GM19395 (cell line): ENCODE measurements around the gene HAL.
"Not testable (repeated sequence)": the region's sequence is repeated elsewhere in the genome, so short reads cannot be mapped to it uniquely, and the experiment has no call there.

Experiments used
- ATAC-seq: cut with Tn5 transposase; IDR thresholded peaks from one replicate; pipeline ENCODE4 v1.9.1; 2021; ENCODE audit warnings: mild to moderate bottlenecking, moderate library complexity; ENCODE audit not compliant: unreplicated experiment

Gene HAL

DNA sequence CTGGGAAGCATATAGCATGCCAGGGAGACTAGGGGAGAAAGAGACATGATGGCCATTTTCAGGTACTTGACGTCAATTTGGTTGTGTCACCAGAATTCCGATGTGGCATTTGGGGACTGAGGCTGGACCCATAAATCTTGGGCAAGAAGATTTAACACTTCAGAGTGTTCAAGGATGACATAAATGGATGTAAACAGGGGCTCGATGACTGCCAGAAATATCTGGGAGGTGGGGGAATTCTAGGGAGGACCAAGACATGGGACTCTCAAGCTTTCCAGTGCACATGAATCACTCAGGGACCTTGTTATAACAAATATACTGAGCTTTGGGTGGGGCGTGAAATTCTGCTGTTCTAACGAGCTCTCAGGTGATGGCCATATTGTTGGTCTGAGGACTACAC, 17.8 kb downstream of the HAL start:
- no peak for ATAC-seq

DNA sequence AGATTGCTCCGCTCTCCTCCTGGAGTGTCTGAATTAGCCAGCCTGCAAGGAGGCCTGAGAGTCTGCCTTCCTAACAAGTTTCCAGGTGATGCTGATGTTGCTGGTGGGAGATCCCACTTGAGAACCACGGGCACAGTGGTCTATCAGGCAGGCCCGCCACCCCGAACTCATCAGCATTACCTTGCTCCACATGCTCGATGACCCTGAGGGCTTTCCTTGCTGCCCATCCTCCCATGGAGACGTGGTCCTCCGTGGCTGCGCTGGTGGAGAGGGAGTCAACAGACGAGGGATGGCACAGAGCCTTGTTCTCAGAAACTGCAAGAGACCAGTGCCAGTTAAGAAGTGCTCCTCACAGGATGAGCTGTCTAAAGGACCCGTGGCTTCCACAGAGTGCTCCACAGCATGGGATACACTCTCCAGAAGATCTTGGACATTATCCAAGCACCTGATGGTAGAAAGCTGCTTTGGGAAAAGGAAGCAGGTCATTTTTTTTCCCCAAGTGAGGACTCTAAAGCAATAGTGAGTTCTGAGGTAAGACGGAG, 18.3 kb downstream of the HAL start:
- no peak for ATAC-seq

DNA sequence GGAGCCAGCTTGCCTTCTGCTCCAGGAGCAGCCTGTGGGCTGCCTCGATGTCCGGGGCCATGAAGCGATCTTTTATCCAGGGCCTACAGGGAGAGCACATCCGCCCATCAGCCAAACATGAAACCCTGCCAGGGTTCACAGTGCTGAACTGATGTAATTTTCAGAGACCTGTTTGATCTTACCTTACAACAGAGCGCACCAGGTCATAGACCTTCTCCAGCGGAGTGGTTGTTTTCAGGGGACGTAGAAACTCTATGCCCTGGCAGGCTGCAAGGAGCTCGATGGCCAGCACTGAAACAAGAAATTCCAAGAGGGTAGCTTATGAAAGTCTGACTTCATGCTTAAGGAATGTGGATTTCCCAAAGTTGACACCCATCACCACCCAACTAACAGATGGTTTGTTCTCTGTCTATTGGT, 19.7 kb downstream of the HAL start:
- no peak for ATAC-seq

DNA sequence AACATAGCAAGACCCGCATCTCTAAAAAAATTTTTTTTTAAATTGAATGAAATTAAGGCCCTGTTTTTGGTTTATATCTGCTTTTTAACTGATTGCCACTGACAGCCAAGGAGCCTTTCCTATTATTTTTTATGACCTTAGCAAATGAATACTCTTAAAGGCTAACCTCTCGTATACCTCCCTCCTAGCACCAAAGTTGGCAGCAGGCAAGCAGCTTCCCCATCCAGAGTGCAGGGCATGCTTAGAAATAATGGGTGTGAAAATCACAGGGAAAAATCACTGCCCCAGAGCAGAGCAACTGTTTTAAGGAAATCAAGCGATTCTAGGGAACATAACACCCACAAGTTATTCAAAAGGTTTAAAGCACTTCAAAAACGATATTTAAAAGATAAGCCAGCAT, 20.7 kb downstream of the HAL start:
- no peak for ATAC-seq

DNA sequence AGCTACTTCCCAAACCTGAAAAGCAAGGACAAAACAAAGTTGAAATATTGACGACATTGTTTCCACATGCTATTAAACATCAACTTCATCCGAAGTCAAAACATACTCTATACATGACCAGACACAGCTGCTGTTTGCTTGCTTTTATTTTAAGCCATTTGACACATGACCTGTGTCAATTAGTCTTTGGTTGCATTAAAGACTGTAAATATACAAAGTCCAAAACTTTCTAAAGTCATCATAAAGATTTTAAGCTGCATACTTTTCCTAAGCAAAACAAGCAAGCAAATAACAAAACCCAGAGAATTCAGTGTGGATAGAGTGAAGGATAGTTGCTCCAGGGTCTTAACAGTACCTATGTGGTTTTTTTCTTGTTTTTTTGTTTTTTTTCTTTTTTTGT, 21.8 kb downstream of the HAL start:
- ATAC-seq = no peak

DNA sequence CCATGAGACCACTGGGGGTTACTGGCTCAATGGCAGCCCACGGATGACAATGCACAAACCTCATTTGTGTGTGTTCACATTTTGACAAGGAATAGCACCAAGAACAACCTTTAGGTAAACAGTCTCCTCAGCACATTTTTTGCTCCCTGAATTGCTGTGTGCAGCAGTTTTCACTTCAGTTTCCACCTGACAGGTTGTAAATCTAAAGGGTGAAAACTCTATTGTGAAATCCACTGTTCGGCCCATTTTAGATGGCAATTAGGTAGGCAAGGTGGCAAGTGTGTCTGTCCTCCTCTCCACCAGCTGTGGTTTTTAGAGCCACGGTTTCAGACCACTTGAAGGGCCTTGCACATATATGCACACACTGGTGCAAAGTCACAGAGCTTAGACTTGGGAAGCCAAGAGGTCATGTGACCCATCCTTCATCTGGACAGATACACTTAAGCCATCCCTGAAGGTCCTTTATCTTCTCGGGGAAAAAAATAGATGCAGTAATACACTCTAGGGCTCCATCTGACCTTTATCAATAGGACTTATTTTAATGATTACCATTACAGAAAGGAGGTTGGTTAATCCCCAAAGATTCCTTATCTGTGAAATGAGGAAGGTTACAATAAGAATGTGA, 23.2 kb downstream of the HAL start:
- ATAC-seq = no peak

DNA sequence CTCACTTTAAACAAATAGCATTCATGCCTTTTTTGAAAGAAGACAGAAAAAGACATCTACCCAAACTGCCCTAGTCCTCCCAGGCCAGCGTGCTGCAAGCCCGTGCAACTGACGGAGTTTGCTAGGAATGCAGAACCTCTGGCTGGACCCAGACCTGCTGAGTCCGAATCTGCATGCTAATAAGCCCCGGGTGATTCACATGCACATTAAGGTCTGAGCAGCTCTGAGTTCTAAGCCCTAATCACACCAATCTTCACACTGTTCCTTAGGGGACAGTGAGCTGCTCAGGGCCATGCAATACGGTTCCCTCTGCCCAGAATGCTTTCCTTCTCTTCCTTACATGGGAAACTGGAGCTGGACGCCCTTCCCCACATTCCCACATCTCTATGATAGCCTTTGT, 25.2 kb downstream of the HAL start:
- no peak for ATAC-seq

DNA sequence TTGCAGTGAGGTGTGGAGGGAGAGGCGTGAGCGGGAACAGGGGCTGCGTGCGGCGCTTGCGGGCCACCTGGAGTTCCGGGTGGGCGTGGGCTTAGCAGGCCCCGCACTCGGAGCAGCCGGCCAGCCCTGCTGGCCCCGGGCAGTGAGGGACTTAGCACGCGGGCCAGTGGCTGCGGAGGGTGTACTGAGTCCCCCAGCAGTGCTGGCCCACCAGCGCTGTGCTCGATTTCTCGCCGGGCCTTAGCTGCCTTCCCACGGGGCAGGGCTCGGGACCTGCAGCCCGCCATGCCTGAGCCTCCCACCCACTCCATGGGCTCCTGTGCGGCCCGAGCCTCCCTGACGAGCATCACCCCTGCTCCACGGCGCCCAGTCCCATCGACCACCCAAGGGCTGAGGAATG, 27.0 kb downstream of the HAL start:
- not testable (repeated sequence) for ATAC-seq

DNA sequence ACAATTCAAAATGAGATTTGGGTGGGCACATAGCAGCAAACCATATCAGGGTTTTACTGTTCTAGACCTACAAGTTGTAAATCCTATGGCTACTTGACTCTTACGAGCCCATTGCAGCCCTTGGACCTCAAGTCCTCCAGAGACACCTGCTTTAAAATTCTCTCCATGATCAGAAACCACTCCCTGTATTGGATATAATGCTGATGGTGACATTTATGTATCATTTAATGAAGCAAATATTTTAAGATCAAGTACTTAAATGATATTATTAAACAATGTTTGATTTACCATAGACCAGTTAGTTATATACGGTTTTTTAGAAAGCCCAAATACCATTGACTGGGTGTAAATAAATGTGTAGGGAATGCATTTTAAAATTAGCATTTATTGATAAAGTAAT, 28.8 kb downstream of the HAL start:
- ATAC-seq = no peak

DNA sequence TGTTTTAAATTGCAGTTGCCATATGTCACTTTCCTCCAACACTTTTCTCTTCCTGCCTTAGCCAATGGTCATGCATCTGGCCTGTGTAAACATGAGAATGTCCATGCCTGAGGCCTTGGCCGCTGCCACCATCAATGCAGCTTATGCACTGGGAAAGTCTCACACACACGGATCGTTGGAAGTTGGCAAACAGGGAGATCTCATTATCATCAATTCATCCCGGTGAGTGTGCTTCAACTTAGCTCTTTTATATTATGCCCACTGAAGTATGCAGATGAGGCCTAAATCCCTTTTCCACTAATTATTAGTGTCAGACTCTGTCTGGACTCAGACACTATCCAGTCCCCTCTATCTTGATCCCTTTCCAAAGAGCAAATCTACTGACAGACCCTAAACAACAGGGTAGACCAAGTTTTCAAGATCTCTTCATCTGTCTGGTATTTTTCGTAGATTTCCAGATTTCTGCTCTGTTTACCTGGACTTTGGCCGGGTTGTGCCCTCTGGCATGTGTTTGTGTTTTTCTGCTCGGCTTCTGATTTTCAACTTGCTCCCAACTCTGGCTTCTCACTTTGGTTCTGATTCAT, 29.8 kb downstream of the HAL start:
- ATAC-seq = no peak

DNA sequence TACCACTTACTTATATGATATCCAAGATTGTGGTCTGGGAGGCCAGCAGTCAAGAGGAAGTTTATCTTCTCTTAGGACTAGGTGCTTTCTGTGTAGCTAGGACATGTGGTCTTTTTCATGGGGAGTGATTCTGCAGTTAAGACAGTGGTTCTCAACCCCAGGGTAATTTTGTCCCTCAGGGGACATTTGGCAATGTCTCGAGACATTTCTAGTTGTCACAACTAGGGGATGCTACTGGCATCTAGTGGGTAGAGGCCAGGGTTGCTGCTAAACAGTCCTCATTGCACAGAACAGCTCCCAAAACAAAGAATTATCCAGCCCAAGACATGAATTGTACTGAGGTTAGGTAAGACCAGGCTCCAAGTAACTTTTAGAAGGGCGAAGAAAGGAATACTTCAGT, 33.0 kb downstream of the HAL start:
- ATAC-seq = no peak

DNA sequence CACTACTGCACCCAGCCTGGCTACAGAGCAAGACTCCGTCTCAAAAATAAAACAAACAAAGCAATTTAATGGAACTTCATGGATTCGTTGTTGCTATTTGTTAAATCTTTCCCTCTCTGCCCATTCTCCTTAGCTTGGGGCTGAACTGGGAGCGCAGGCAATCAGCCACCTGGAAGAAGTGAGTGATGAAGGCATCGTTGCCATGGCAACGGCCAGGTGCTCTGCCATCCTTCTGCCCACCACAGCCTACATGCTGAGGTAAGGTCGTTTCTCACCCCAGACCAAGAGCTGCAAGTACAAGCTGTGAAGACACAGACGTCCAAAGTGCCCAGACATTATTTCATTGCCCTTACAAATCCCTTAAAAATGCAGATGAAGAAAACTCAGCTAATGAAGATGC, 33.9 kb downstream of the HAL start:
- ATAC-seq = no peak

DNA sequence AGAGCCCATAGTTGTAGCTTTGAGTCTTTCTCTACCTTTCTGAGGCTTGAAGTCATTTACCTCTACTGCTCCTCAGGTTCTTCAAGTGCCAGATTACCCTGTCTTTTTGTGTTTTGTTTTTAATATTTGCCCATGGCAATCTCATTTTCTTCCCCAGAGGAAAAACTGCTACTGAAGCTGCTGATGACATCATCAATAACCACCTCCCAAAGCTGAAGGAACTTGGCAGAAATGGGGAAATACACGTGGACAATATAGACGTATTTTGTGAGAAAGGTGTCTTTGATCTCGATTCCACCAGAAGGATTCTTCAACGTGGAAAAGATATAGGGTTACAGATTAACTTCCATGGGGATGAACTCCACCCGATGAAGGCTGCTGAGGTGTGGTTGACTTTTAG, 35.9 kb downstream of the HAL start:
- ATAC-seq = no peak

DNA sequence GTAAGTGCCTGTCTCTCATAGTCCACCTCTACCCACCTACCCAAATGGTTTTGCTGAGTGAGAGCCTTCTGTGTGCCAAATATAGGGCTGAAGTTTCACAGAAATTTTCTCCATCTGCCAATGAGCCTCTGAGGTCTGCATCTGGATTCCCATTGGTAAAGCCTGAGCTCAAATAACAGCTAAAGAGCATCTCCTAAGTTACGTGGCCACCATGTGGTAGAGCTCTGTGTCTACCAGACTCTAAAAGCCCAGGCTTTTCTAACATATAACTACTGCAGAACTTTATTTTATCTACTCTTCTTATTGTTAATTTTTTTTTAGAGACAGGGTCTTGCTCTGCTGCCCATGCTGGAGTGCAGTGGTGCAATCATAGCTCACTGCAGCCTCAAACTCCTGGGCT, 37.0 kb downstream of the HAL start:
- no peak for ATAC-seq

DNA sequence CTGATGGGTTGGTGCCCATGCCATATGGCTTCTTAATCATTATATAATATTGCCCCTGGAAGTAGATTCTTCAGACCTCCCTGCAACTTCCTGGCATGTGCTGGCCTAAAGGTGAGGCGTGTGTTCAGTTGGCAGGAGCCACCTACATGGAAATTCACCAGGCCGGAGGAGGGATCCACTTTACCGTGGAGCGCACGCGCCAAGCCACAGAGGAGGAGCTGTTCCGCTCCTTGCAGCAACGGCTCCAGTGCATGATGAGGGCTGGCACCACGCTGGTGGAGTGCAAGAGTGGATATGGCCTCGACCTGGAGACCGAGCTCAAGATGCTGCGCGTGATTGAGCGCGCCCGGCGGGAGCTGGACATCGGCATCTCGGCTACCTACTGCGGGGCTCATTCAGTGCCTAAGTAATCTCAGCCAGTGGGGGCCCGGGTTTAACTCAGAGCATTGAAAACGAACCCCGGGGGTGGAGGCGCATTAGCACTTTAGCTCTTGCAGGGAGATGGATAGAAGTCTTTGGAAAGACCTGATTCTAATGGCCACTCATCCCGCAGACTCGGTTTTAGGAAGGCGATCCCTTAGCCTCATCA, 39.5 kb downstream of the HAL start:
- no peak for ATAC-seq

DNA sequence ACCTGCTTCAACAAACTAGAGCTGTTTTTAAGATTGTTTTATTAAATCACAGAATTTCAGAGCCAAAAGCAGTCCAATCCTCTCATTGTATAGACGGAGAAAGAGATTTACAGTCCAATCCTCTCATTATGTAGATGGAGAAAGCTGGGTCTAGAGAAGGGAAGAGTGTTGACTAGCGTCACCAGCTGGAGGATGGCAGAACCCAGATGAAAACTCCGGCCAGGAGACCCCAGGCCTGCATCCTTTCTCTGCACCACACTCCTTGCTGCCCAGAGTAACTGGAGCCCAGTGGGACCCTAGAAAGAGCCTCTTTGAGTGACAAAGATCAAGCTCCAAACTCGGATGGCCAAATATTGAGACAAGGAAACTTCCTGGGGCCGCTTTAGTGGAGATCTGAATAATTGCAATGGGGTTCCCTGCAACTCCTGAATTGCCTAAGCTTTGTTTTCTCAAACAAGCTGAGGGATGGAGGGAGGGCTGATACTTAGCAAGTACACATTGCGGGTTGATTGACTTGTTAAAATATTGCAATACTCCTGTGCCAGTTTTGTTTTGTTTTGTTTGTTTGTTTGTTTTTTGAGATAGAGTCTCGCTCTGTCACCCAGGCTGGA, 40.5 kb downstream of the HAL start:
- ATAC-seq = no peak

DNA sequence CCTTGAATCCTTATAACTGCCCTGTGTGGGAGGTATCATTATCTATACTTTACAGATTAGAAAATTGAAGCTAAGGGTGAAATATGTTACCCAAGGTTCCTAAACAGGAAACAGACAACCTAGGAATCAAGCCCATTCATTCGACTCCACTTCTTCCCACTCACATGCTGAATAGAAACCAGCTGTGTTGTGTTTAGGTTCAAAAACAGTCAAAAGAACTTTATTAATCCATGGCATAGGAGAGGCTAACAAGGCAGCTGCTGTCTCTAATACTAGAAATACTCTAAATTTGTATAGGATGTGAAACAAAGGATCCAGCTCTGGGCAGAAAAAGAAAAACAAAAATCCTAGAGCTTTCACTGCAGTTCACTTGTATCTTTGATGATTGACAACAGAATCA, 43.1 kb downstream of the HAL start:
- ATAC-seq = no peak

DNA sequence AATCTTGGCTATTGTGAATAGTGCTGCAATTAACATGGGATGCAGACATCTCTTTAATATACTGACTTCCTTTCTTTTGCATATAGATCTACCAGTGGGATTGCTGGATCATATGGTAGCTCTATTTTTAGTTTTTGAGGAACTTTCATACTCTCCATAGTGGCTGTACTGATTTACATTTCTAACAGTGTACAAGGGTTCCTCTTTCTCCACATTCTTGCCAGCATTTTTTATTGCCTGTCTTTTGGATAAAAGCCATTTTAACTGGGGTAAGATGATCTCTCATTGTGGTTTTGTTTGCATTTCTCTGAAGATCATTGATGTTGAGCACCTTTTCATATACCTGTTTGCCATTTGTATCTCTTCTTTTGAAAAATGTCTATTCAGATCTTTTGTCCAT, 44.6 kb downstream of the HAL start:
- ATAC-seq = no peak

DNA sequence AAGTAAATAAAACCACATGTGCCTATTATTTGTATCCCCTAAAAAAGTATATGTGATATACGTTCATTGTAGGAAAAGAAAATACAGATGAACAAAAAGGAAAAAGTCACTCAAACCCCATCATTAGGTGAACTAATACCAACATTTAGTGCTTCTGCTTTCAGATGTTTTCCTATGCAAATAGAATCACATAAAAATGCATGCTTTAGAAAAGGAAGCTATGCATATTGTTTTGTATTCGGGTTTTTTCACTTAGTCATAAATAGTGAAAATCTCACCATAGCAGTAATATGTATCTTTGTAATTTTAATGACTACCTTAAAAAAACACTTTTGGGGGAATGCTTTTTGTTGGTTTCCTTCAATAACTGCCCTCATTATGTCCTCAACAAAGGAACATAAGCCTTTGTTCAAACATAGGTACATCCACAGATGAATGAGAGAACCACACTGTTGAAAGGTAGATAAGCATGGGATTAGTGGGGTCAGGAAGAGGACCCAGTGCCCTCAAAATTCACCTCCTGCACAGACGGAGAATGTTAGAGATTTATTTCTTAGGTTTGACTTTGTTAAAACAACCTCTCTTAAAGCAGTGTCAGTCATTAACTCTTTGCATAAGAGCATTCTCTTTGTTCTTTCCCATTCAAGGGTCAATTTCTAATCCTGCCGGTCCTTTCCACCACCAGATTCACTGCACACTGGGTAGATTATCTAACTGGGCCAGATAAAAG, 46.5 kb downstream of the HAL start:
- no peak for ATAC-seq

DNA sequence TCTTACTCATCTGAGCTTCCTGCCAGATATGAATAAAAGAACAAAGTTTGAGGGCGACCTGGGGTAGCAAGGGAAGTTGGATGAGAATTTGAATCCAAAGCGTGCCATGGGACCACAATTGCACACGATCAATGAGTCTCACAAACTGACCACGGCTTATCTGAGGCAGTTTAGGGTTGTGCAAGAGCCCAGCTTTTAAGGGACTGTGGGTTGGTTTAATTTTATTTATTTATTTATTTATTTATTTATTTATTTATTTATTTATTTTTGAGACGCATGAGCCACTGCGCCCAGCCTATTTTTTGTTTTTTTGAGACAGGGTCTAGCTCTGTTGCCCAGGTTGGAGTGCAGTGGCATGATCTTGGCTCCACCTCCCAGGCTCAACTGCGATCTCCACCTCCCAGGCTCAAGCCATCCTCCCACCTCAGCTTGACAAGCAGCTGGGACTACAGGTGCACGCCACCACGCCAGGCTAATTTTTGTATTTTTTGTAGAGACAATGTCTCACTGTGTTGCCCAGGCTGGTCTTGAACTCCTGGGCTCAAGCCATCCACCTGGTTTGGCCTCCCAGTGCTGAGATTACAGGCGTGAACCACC, 51.9 kb downstream of the HAL start:
- no peak for ATAC-seq

DNA sequence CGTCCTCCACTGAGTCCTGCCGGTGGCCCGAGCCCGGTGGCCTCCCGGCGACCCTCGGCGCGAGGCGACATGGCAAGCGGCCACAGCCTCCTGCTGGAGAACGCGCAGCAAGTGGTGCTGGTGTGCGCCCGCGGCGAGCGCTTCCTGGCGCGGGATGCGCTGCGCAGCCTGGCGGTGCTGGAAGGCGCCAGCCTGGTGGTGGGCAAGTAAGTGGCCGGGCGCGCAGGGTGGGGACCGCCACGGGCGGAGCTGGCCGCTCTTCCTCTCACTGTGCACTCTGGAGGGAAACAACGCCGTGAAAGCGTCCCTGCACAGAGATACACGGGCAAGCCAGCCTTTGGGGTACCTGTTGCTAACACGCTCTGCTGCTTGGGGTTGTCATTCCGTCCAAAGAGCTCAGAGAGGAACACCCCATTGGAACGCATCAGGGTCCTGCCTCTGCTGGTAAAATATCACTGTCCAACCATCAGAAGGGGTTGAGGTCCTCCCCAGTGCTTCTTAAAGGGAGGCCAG, 52.8 kb downstream of the HAL start, which contains the start of gene AMDHD1:
AMDHD1 (plus strand) TSS at position 2 of the 513 bp plus-strand sequence; CDS start at position 70, 68 bp downstream.
- ATAC-seq = peak; percentile 64
